ENCODE data around the gene TOP1. TPM values are rescaled to one million over a fixed set of nuclear protein-coding genes. Genes with fewer than 3 reads are reported as not detected.

Gene TOP1
- total RNA-seq, 1 donor from 2014 or later, result 26.5 TPM

GRCh38 chr20:41139227-41140093 is 110.8 kb downstream of the TOP1 start:
- no peak for FAIRE-seq
- DNase-seq (ENCODE audit: low spot score in 2 of 2), result no peak

- FAIRE-seq, result no peak
- no peak for DNase-seq (ENCODE audit: low spot score in 2 of 2)
These were observed 111.9 kb downstream of the TOP1 start for GRCh38 chr20:41140226-41141133.

GRCh38 chr20:41141153-41141815 is 112.7 kb downstream of the TOP1 start:
- DNase-seq (ENCODE audit: low spot score in 2 of 2) (no peak), FAIRE-seq (no peak)

- DNase-seq (ENCODE audit: low spot score in 2 of 2) (no peak), FAIRE-seq (no peak)
These were observed 113.6 kb downstream of the TOP1 start for GRCh38 chr20:41142245-41142644.

GRCh38 chr20:41142919-41143318 is 114.3 kb downstream of the TOP1 start:
- DNase-seq (ENCODE audit: low spot score in 2 of 2), result no peak
- FAIRE-seq, result no peak

GRCh38 chr20:41143354-41143753 is 114.7 kb downstream of the TOP1 start:
- no peak for DNase-seq (ENCODE audit: low spot score in 2 of 2)
- no peak for FAIRE-seq

- DNase-seq (ENCODE audit: low spot score in 2 of 2), result no peak
- FAIRE-seq, result no peak
These were observed 116.7 kb downstream of the TOP1 start for GRCh38 chr20:41145317-41145716.

GRCh38 chr20:41145821-41146620 is 117.4 kb downstream of the TOP1 start:
- DNase-seq (ENCODE audit: low spot score in 2 of 2) (no peak), FAIRE-seq (no peak)

- no peak for DNase-seq (ENCODE audit: low spot score in 2 of 2)
These were observed 119.2 kb downstream of the TOP1 start for GRCh38 chr20:41147767-41148191.

GRCh38 chr20:41148942-41149341 is 120.3 kb downstream of the TOP1 start:
- DNase-seq (ENCODE audit: low spot score in 2 of 2) (no peak), FAIRE-seq (no peak)

More at GRCh38 chr20:41147767-41148191, 119.2 kb downstream of the TOP1 start:
- FAIRE-seq, result no peak

GRCh38 chr20:41150664-41151063 is 122.0 kb downstream of the TOP1 start:
- DNase-seq (ENCODE audit: low spot score in 2 of 2), result no peak
- FAIRE-seq, result no peak

GRCh38 chr20:41151134-41151869 is 122.7 kb downstream of the TOP1 start:
- DNase-seq (ENCODE audit: low spot score in 2 of 2) (no peak), FAIRE-seq (no peak)

GRCh38 chr20:41152108-41152757 is 123.6 kb downstream of the TOP1 start:
- no peak for FAIRE-seq
- no peak for DNase-seq (ENCODE audit: low spot score in 2 of 2)

GRCh38 chr20:41154436-41155176 is 126.0 kb downstream of the TOP1 start:
- DNase-seq (ENCODE audit: low spot score in 2 of 2) (no peak), FAIRE-seq (no peak)

- DNase-seq (ENCODE audit: low spot score in 2 of 2), result no peak
- FAIRE-seq, result no peak
These were observed 126.6 kb downstream of the TOP1 start for GRCh38 chr20:41155261-41155660.

GRCh38 chr20:41158082-41158625 is 129.5 kb downstream of the TOP1 start:
- DNase-seq (ENCODE audit: low spot score in 2 of 2) (no peak), FAIRE-seq (no peak)

GRCh38 chr20:41159547-41159946 is 130.9 kb downstream of the TOP1 start:
- DNase-seq (ENCODE audit: low spot score in 2 of 2) (no peak), FAIRE-seq (no peak)

GRCh38 chr20:41160686-41161085 is 132.1 kb downstream of the TOP1 start:
- DNase-seq (ENCODE audit: low spot score in 2 of 2) (no peak), FAIRE-seq (no peak)

Measured in frontal cortex (tissue), 4 donors.